T-helper 2 cell treated with Interferon-gamma antibody and Interleukin-4, amounts not matched to agents 100 ng/mL and 5 ng/mL, for 36 hours (primary cell): ENCODE results near the gene ABHD2. TPM values are rescaled to one million over a fixed set of nuclear protein-coding genes. Genes with fewer than 3 reads are reported as not detected.
"Not testable (repeated sequence)": the region's sequence is repeated elsewhere in the genome, so short reads cannot be mapped to it uniquely, and the experiment has no call there.

Source experiments
- intact Hi-C: fragments of 100-400 bp; cut with micrococcal nuclease; formaldehyde crosslinking; loops from one replicate; pipeline ENCODE4 v1.15.1; 2023
- total RNA-seq: library from RNA; stranded (reverse); gene quantifications from 2 replicates; pipeline ENCODE4 v1.2.3, GENCODE V29; 2022

Gene ABHD2
- total RNA-seq, 1 donor from 2014 or later = 67.8 TPM

DNA sequence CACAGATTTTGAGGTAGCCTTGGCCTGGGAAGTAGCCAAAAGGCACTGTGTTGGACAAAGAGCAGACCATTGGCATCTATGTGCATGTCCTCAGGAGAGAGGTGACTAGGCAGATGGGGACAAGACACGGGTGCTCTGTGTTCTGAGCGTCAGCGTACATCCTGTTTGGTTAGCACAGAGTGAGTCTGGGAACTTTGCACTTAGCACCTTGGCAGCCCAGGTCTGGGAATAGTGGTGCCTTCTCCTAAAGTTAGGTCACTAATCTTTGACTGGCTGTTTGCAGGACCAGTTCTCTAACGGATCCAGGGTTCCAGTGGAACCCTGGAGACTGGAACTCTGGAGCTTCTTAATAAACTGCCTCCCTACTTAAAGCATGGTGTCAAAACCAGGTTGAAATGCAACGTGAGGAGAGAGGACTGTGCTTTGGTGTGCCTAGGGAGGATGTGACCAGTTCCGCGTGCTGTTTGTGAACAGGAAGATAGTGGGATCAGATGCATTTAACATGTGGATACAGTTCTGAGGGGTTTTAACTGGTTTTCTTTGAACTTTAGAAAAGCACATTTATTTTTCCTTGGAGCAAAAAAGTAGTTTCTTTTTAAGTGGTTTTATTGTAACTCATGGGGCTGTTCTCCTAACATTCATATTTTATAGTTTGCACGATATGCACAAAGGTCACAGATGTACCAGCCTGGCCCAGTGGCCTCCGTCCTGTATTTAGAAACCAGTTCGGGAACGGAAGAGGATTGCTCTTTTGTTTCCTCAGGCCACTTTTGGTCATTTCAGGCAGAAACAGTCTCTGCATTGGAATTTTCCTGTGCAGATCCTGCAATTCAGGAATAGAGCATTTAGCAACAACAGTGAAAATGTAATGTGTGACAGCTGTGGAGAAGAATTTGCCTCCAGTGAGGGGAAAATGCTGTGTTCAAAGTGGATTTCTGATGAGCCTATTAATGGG is 48.8 kb downstream of the ABHD2 start:
- intact Hi-C loops = no loop called here

DNA sequence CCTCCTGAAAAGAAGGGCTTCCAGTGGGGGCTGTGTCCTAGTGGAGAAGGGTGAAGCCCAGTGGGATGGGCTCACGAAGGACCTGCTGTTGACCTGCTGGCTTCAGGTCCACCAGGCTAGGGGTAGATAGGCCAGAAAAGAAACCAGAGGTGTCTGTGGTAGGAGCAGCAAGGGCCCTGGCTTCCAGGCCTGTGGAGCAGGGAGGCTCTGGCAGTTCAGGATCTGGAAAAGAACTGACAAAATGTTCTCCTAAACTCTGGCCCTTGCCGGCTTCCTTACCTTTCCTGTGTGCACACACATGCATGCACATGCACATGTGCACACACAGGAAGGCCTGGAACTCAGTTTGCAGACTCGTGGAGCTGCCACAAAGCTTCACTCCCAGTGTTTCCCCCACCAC is 49.7 kb downstream of the ABHD2 start:
- intact Hi-C loops = no loop called here

DNA sequence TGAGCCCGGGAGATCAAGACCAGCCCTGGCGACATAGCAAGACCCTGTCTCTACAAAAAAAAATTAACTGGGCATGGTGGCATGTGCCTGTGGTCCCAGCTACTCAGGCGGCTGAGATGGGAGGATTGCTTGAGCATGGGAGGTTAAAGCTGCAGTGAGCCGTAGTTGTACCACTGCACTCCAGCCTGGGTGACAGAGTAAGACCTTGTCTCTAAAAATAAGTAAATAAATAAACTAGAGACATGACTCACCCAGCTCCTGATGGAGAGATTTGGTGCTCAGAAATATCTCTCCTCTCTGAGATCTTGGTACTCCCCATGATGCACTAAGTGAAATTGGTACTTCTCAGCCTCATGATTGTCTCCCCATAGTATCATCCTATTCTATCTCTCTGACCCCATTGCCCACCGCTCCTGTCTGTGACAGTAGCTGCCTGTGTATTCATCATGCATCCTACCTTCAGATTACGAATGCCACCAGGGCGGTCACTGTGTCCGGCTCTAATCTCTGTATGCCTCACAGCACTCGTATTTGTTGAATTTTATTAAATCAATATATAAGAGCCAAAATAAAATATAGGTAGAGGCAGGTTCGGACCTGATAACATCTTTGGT is 50.9 kb downstream of the ABHD2 start:
- intact Hi-C loops = no loop called here

- intact Hi-C loops = no loop called here
These were observed 51.6 kb downstream of the ABHD2 start for GRCh38 chr15:89139613-89140499.

GRCh38 chr15:89140595-89140994 is 52.3 kb downstream of the ABHD2 start:
- intact Hi-C loops = no loop called here

- intact Hi-C loops = not testable (repeated sequence)
These were observed 52.9 kb downstream of the ABHD2 start for GRCh38 chr15:89141159-89141558.

DNA sequence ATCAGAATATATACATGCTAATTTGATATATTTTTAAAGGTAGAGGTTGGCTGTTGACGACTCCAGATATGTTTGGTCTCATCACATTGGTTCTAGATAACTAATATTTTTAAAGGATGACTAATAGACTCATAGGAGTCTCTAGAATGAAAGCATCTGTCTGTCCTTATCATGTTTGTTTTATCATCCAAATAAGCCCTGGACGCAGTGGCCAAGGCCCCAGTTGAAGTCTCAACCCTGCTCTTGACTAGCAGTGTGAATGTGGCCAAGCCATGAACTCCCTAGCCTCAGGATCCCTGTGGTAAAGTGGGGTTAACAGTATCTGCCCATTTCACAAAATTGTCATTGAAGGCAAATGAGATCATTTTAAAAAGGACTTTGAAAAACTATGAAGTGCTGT is 53.6 kb downstream of the ABHD2 start:
- intact Hi-C loops = no loop called here

DNA sequence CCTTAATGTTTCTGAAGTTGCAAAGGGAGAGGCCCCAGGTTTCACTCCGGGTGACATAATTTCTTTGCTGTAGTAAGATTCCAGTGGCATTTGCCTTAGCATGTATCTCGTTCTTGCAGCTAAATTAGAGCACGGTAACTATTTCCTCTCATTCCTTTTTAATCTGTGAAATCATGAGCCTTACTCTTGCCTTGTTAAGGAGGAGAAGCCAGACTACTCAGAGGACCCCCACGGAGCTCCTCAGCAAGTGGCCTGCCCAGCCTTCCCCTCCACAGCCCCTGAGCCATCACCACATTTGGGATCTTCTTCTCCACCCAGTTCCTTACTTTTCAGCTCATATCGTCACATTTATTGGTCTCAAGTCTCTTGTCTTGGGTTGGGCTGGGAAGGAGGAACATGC is 54.2 kb downstream of the ABHD2 start:
- intact Hi-C loops = no loop called here

DNA sequence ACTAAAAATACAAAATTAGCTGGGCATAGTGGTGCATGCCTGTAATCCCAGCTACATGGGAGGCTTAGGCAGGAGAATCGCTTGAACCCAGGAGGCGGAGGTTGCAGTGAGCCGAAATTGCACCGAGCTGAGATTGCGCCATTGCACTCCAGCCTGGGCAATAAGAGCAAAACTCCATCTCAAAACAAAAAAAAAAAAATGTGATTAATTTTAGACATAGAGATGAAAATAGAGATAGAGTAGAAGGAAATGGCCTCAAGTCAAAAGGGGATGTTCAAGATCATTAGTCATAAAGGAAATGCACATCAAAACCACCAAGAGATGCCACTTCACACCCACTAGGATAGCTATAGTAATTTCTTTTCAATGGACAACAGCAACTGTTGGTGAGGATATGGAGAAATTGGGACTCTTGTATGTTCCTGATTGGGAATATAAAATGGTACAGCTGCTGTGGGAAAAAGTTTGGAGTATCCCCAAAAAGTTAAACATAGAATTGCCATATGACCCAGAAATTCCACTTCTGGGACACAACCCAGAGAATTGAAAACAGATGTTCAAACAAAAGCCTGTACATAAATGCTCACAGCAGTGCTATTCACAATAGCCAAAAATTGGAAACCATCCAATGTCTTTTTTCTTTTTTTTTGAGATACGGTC is 55.4 kb downstream of the ABHD2 start:
- intact Hi-C loops = no loop called here

DNA sequence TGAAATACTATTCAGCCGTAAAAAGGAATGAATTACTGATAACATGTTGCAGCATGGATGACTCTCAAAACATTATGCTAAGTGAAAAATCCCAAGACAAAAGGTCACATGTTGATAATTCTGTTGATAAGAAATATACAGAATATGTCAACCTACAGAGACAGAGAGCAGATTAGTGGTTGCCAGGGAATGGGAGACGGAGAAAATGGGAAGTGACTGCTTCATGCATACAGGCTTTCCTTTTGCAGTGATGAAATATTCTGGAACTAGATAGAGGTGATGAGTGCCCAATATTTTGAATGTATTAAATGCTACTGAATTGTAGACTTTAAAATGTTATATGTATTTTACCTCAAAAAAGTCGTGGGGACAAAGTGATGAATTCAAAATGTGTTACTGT is 56.2 kb downstream of the ABHD2 start:
- intact Hi-C loops = no loop called here

- intact Hi-C loops = no loop called here
These were observed 58.1 kb downstream of the ABHD2 start for GRCh38 chr15:89146366-89146765.

- intact Hi-C loops = no loop called here
These were observed 59.9 kb downstream of the ABHD2 start for GRCh38 chr15:89148126-89148525.

DNA sequence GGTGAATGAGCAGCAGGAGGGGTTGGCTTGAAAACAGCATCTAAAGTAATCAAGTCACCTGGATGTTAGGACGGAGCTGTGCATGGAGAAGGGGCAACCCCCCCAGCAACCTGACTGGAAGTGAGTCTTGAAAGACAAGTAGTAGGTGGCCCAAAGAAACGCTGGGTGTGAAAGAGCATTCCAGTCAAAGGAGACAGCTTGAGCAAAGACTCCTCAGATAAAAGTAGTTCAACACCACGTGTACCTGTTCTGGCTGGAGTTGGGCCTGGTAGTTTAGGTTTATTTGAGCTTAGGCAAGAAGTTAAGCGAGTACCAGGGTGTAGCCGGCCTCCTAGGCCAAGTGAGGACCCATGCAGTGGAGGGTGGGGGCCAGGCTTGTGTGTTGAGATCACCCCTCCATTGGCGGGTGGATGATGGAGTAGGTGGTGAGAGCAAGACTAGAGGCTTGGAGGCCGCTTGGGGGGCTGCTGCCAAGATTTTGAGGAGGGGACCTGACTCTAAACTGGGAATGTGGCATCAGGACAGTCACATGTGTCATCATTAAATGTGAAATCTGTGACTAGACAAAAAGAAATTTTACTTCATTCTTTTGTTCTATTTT is 61.3 kb downstream of the ABHD2 start:
- intact Hi-C loops = no loop called here

GRCh38 chr15:89150287-89150686 is 62.0 kb downstream of the ABHD2 start:
- intact Hi-C loops = no loop called here

- intact Hi-C loops = no loop called here
These were observed 62.8 kb downstream of the ABHD2 start for GRCh38 chr15:89150762-89151664.

GRCh38 chr15:89155122-89155521 is 66.9 kb downstream of the ABHD2 start:
- intact Hi-C loops = no loop called here

DNA sequence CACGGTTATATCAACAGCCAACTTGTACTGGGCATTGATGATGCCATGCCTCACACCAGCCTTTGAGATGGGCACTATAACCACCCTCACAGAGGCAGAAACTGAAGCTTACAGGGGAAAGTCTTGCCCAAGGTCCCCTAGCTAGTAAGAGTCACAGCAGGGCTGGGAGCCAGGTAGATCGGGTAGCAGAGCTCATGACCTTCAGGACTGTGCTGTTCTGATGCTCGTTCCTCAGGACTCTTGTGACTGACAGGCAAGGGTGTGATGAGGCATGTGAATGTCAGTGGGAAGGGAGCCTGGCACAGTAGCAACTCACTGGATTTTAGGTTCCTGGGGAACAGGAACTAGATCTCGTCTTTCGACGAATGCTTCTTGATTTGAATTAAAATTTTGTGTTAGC is 67.4 kb downstream of the ABHD2 start:
- intact Hi-C loops = no loop called here

- intact Hi-C loops = no loop called here
These were observed 68.8 kb downstream of the ABHD2 start for GRCh38 chr15:89157061-89157460.

DNA sequence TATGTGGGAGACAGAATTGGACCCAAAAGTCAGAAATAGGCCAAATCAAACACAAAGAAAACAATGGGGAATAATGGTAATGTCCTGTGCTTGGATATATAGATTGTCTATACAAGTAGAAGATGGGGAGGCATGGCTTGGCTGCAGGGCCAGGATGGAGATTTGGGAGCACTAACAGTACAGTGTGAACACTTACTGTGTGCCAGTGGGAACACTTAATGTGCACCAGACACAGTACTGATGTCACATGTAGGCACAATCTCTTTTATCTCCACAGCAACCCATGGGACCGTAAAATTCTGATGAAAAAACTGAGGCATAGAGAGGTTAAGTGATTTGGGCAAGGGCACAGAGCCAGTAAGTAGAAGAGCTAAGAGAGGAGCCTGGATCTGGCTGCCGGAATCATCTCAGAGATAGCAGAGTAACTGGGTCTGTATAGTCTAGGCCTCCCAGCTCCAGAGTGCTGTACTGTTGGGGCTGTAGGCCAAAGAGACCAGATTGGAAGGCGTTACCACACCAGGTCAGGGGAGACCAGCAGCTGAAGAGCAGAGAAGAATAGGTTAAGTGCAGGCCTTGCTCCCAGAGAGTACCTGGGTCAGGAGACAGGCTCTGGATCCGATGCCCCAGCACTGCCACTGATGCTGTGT is 69.8 kb downstream of the ABHD2 start:
- intact Hi-C loops = no loop called here
